Fibroblast of skin of back (primary cell): Measurements from ENCODE around the gene ATM.
"Not testable (repeated sequence)": the region's sequence is repeated elsewhere in the genome, so short reads cannot be mapped to it uniquely, and the experiment has no call there.

ENCODE experiments used
- DNase-seq: peaks from one replicate; pipeline ENCODE4 v3.0.0-alpha.2; 2013

The ATM gene

DNA sequence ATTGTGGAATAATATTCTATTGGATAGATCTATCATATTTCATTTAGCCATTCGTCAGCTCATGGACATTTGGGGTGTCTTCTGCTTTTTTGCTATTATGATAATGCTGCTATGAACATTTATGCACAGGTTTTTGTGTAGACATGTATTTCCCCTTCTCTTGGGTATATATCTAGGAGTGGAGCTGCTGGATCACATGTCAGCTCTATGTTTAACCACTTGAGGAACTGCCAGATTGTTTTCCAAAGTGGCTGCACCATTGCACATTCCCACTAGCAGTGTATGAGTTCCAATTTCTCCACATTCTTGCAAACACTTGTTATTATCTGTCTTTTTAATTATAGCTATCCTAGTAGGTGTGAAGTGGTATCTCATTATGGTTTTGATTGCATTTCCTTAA, 169.5 kb downstream of the ATM start:
- DNase-seq = no peak

- no peak for DNase-seq
Measured at GRCh38 chr11:108393046-108393445, 170.2 kb downstream of the ATM start.

GRCh38 chr11:108394744-108395284, 171.9 kb downstream of the ATM start:
- no peak for DNase-seq

DNA sequence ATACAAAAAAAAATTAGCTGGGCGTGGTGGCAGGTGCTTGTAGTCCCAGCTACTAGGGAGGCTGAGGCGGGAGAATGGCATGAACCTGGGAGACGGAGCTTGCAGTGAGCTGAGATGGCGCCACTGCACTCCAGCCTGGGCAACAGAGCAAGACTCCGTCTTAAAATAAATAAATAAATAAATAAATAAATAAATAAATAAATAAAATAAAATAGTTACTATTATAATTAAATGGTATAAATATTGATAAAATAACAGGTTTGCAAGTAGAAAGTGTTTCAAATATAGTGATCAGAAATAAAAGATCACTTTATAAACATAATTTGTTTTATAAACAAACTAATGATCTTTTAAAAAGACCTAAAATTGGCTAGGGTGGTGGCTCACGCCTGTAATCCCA, 173.8 kb downstream of the ATM start:
- DNase-seq = not testable (repeated sequence)

DNA sequence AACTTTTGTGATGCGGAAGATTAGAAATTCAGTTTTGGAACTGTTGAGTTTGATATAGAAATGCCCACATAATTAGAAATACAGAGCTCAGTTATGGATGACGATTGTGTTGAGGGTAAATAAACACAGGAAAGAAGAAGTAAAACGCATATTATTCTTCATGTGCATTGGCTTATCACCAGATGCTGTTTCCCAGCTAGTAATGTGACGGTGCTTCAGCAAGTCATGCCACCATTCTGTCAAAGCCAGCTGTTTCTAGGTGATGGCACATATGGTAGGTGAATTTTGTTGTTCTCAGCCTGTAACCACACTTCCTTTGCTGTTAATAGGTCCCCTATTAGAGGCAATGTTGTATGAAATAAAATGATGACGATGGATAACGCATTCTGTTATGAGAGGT, 175.6 kb downstream of the ATM start:
- no peak for DNase-seq

GRCh38 chr11:108402241-108402640, 179.4 kb downstream of the ATM start:
- no peak for DNase-seq

DNA sequence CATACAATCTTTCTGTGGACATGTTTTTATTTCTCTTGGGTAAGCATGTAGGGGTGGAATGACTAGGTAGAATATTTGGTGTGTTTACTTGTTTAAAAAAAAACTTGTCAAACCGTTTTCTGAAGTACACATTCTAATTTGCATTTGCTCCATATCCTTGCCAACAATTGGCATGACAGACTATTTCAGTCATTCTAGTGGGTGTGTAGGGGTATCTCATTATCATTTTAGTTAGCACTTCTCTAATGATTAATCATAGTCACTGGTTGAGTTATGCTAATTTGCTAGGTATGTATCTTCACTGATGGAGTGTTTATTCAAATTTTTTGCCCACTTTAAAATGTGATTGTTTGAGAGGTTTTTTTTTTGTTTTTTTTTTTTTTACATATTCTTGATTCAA, 180.2 kb downstream of the ATM start:
- no peak for DNase-seq

DNA sequence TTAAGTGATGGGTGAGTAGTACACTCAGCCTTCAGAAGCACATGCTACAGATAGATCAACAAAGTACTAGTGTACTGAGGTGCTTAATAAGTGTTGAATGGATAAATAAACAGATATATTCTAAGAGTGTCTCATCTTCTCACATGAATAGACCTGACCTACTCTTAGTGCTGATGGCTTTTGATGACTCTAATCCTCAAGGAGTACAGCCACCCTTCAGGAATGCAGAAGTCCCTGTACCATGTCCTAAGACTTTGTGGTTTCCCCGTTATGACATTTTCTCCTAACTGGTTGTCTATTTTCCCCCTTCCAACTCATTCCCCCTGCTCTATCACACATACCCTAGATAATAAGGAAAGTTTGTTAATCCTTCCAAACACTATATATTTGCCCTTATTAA, 182.8 kb downstream of the ATM start:
- peak; percentile 40 for DNase-seq

DNA sequence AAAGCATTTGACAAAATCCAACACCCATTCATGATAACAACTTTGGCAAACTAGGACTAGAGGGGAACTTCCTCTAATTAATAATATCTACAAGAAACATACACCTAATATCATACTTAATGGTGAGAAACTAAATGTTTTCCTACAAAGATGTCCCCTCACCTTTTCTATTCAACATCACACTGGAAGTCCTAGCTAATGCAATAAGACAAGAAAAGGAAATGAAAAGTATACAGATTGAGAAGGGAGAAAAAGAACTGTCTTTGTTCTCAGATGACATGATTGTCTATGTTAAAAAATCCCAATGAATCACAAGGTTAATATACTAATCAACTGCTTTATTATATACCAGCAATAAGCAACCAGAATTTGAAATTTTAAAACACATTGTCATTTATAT, 192.1 kb downstream of the ATM start:
- DNase-seq = no peak

DNA sequence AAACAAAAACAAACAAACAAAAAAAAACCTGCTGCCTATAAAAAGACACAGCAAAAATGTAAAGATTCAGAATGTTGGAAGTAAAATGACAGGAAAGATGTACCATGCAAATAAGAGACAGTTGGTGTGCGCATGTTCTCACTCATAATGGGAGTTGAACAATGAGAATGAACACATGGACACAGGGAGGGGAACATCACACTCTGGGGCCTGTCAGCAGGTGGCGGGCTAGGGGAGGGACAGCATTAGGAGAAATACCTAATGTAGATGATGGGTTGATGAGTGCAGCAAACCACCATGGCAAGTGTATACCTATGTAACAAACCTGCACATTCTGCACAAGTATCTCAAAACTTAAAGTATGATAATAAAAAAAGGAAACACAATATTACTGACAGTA, 194.7 kb downstream of the ATM start:
- DNase-seq = peak; percentile 11
